Stimulated activated naive CD4-positive, alpha-beta T cell (primary cell): Measurements from ENCODE around the gene RANBP10.
"Not testable (repeated sequence)": the region's sequence is repeated elsewhere in the genome, so short reads cannot be mapped to it uniquely, and the experiment has no call there.

Experiments
- DNase-seq, 6 experiments: peaks; one replicate each; lab custom pipeline; 2025; lab: John Stamatoyannopoulos, UW

RANBP10 gene

GRCh38 chr16:67714522-67714921 is 91.8 kb downstream of the RANBP10 start:
- no peak for DNase-seq

DNA sequence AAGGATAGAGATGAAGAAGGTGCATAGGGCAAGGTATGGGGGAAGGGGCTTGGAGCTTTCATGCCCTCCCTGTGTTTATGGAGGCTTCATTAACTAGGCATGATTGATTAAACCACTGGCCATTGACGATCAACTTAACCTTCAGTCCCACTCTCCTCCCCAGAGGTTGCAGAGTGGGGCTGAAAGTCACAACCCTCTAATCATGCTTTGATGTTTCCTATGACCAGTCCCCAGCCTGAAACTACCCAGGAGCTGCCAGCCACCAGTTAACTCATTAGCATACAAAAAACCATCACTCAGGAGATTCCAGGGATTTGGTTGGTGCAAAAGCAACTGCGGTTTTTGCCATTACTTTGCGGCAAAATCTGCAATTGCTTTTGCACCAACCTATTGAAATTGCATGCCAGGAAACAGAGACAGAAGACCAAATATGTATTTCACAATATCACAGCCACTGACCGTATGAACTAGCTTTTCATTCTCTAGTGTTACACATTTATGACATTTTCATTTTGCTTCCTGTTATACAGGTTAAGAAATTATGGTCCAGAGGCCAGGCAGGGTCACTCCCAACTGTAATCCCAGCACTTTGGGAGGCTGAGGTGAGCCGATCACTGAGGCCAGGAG is 92.6 kb downstream of the RANBP10 start:
- no peak for DNase-seq

DNA sequence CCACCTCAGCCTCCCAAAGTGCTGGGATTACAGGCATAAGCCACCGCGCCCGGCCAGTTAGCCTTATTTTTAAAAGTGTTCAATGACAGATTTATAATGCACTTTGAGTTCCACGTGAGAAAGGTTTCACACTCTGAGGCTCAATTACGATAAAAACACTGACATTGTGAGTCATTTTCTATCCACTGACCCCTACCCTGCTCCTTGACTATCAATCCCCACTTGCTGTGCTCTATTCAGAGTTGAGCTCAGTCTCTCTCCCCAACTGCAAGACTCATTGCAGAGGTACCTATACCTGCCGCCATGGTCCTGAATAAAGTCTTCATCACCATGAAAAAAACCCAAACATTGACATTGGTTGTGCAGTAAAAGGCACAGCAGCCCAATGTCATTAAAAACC is 95.8 kb downstream of the RANBP10 start:
- no peak for DNase-seq

- DNase-seq, result no peak
Observed at GRCh38 chr16:67709050-67709449, 97.3 kb downstream of the RANBP10 start.

DNA sequence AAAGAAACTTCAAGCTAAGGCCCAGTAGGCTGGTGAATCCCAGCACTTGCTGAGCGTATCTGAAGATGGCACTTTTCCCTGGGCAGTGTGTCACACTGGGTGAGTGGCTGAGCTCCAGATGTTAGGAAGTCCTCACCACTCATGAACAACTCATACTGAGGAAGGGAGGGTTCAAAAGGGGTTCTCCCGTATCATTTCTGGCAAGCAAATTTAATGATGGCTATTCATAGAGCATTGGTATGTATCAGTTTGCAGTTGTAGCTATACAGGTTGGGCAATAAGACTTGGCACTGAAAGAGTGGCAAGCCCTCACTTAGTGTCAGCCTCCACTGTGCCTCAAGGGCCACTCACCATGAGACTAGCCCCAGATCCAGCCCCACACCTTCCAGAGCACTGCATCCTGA is 98.0 kb downstream of the RANBP10 start:
- no peak for DNase-seq

- no peak for DNase-seq
Observed at GRCh38 chr16:67707790-67708189, 98.6 kb downstream of the RANBP10 start.

DNA sequence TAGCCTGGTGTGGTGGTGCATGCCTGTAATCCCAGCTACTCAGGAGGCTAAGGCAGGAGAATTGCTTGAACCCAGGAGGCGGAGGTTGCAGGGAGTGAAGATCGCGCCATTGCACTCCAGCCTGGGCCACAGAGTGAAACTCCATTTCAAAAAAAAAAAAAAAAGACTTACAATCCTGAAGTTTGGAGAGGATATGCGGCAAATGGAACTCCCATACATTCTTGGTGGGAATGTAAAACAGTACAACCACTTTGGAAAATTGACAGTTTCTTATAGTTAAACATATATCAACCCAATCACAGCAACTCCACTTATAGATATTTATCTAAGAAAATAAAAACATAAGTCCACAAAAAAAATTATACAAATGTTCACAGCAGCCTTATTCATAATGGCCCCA is 99.2 kb downstream of the RANBP10 start:
- no peak for DNase-seq

GRCh38 chr16:67704110-67704509 is 102.2 kb downstream of the RANBP10 start:
- DNase-seq, result no peak

GRCh38 chr16:67703626-67704025 is 102.7 kb downstream of the RANBP10 start:
- peak in 1 of 6 experiments; percentile 40 for DNase-seq

- no peak for DNase-seq
Observed at GRCh38 chr16:67702130-67702529, 104.2 kb downstream of the RANBP10 start.

GRCh38 chr16:67701420-67701819 is 104.9 kb downstream of the RANBP10 start:
- DNase-seq, result no peak

DNA sequence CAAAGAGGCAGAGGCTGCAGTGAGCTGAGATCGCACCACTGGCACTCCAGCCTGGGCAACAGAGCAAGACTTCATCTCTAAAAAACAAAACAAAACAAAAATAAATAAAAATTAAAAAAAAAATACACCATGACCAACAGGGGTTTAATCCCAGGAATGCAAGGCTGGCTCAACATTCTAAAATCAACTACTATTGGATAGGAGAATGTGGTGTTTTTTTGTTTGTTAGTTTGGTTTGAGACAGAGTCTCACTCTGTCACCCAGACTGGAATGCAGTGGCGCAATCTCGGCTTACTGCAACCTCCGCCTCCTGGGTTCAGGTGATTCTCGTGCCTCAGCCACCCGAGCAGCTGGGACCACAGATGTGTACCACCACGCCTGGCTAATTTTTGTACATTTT is 107.1 kb downstream of the RANBP10 start:
- DNase-seq, result no peak

- DNase-seq, result no peak
Observed at GRCh38 chr16:67697422-67698185, 108.8 kb downstream of the RANBP10 start.

DNA sequence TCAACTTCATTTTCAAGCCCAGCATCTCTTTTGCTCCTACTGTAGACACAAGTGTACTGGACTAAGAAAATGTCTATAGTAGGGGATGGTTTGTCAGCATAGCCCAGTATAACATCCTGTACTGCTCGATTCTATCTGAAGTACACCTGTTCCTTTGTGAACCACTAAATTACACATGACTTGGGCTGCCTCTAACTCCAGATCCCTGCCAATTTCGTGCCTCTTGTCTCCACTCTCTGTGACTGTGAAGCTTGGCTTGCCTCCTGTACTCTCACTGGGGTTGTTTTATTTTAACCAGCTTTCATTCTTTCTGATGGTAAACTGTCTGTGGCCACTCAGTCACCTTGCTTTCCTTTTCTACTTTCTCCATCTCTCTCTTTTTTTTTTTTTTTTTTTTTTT is 111.7 kb downstream of the RANBP10 start:
- no peak for DNase-seq

- DNase-seq, result not testable (repeated sequence)
Observed at GRCh38 chr16:67693517-67694285, 112.7 kb downstream of the RANBP10 start.

DNA sequence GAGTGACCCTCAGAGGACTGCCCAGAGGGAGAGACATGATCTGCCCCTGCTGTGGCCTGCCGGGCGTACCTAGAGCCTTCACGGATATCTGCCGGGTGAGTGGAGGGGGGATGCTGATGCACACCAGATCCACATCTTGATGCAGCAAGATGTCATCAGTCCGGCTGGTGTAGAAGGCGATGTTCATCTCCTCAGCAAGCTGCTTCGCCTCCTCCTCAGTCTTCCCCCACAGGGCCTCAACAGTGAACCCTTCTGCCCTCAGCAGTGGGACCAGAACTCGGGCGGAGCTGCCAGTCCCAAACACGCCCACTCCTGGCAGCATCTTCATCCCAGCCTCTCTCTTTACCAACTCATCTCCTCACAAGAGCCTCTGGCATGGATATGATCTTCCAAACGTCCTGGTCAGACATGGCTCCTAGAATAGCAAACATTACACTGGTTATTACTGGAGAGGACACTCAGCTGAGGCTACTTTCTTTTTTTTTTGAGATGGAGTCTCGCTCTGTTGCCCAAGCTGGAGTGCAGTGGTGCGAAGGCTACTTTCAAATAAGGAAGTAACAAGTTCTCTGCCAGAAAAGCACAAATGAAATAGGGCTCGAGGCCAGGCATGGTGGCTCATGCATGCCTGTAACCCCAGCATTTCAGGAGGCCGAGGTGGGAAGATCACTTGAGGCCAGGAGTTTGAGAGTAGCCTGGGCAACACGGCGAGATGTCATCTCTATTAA is 120.8 kb downstream of the RANBP10 start:
- DNase-seq, result no peak

GRCh38 chr16:67683767-67684166 is 122.6 kb downstream of the RANBP10 start:
- no peak for DNase-seq

DNA sequence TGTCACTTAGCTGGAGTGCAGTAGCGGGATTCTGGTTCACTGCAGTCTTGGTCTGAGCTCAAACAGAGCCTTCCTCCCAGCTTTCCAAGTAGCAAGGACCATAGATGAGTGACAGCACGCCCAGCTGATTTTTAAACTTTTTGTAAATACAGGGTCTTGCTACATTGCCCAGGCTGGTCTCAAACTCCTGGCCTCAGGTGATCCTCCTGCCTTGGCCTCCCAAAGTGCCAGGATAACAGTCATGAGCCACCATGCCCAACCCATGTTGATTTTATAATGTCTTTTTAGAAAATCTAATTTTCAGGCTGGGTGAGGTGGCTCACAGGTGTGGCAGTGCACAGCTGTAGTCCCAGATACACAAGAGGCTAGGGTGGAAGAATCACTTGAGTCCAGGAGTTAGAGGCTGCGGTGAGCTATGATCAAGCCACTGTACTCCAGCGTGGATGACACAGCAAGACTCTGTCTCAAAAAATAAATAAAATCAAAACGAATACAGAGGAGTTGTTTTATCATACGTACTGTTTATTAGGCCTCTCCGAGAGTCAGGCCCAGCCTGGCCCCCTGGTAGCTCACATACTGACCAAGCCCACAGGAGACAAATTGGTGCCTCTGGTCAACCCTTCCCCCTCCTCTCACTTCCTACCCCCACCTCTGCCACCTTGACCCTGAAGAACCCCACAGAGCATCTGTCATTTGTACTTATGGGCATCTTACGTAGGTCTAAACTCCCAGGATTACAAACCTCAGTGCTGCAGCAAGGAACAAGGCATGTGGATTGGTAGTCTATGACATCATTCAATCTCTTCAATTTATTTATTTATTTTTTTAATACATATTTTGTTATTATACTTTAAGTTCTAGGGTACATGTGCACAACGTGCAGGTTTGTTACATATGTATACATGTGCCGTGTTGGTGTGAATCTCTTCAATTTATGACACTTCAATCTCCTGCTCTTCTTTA is 126.1 kb downstream of the RANBP10 start:
- DNase-seq, result no peak

DNA sequence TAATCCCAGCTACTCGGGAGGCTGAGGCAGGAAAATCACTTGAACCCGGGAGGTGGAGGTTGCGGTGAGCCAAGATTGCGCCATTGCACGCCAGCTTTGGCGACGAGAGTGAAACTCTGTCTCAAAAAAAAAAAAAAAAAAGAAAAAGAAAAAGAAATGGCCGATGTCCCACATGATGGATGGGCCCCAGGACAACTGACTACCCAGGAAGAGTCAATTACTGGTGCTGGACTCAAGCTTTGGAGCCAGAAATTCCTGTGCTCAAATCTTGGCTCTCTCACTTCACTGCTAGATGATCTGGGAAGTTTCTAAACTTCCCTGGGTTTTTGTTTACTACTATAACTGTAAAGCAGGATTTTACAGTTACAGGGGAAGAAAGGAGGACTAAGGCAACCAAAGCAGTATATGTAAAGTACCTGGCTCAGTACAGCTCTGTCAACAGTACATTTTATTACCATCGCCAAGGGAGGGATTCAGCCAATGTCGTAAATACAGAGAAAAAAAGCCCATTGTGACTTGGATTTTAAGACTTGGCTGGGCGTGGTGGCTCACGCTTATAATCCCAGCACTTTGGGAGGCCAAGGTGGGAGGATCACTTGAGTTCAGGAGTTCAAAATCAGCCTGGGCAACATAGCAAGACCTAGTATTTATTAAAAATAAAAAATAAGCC is 127.9 kb downstream of the RANBP10 start:
- DNase-seq, result no peak

GRCh38 chr16:67677712-67678111 is 128.6 kb downstream of the RANBP10 start:
- no peak for DNase-seq

DNA sequence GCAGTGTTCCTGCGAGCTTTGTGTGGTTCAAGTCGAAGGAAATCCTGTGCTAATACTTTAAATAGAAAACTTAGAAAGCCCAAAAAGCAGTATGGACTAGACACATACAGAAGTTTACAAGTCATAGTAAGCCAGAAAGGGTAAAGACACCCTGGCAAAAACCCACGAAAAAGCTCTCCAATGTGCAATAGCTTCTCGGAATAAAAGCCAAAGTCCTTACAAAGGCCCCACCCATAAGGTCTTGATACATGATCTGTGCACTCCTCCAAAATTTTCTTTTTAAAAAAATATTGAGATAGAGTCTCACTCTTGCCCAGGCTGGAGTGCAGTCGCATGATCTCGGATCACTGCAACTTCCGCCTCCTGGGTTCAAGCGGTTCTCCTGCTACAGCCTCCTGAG is 129.4 kb downstream of the RANBP10 start:
- DNase-seq, result no peak
